ENCODE measurements around the gene FNBP1L. TPM values are rescaled to one million over a fixed set of nuclear protein-coding genes. Genes with fewer than 3 reads are reported as not detected.
"Not testable (repeated sequence)": the region's sequence is repeated elsewhere in the genome, so short reads cannot be mapped to it uniquely, and the experiment has no call there.

The FNBP1L gene
- total RNA-seq, 1 donor from 2014 or later, result 83.0 TPM

GRCh38 chr1:93442008-93442666 is 5.8 kb upstream of the FNBP1L start:
- no peak for DNase-seq (ENCODE audit: extremely low read depth, low read depth, low spot score)

- DNase-seq (ENCODE audit: extremely low read depth, low read depth, low spot score), result no peak
Observed at GRCh38 chr1:93442741-93443140, 5.2 kb upstream of the FNBP1L start.

GRCh38 chr1:93443454-93443853 is 4.5 kb upstream of the FNBP1L start:
- no peak for DNase-seq (ENCODE audit: extremely low read depth, low read depth, low spot score)

GRCh38 chr1:93446837-93447451 is 974 bp upstream of the FNBP1L start:
- no peak for DNase-seq (ENCODE audit: extremely low read depth, low read depth, low spot score)

- DNase-seq (ENCODE audit: extremely low read depth, low read depth, low spot score), result no peak
Observed at GRCh38 chr1:93448292-93448982, 519 bp downstream of the FNBP1L start.

- no peak for DNase-seq (ENCODE audit: extremely low read depth, low read depth, low spot score)
Observed at GRCh38 chr1:93448983-93449804, 1.3 kb downstream of the FNBP1L start.

- DNase-seq (ENCODE audit: extremely low read depth, low read depth, low spot score), result no peak
Observed at GRCh38 chr1:93450321-93450720, 2.4 kb downstream of the FNBP1L start.

GRCh38 chr1:93453911-93454310 is 6.0 kb downstream of the FNBP1L start:
- no peak for DNase-seq (ENCODE audit: extremely low read depth, low read depth, low spot score)

GRCh38 chr1:93459126-93459525 is 11.2 kb downstream of the FNBP1L start:
- no peak for DNase-seq (ENCODE audit: extremely low read depth, low read depth, low spot score)

- DNase-seq (ENCODE audit: extremely low read depth, low read depth, low spot score), result no peak
Observed at GRCh38 chr1:93461236-93461635, 13.3 kb downstream of the FNBP1L start.

GRCh38 chr1:93463960-93464359 is 16.0 kb downstream of the FNBP1L start:
- DNase-seq (ENCODE audit: extremely low read depth, low read depth, low spot score), result no peak

- not testable (repeated sequence) for DNase-seq (ENCODE audit: extremely low read depth, low read depth, low spot score)
Observed at GRCh38 chr1:93465371-93466082, 17.6 kb downstream of the FNBP1L start.

- no peak for DNase-seq (ENCODE audit: extremely low read depth, low read depth, low spot score)
Observed at GRCh38 chr1:93467606-93468005, 19.7 kb downstream of the FNBP1L start.

- DNase-seq (ENCODE audit: extremely low read depth, low read depth, low spot score), result no peak
Observed at GRCh38 chr1:93468662-93469061, 20.7 kb downstream of the FNBP1L start.

- not testable (repeated sequence) for DNase-seq (ENCODE audit: extremely low read depth, low read depth, low spot score)
Observed at GRCh38 chr1:93469223-93469622, 21.3 kb downstream of the FNBP1L start.

- DNase-seq (ENCODE audit: extremely low read depth, low read depth, low spot score), result no peak
Observed at GRCh38 chr1:93471284-93471683, 23.4 kb downstream of the FNBP1L start.

- DNase-seq (ENCODE audit: extremely low read depth, low read depth, low spot score), result no peak
Observed at GRCh38 chr1:93471911-93472310, 24.0 kb downstream of the FNBP1L start.

- DNase-seq (ENCODE audit: extremely low read depth, low read depth, low spot score), result no peak
Observed at GRCh38 chr1:93474321-93474720, 26.4 kb downstream of the FNBP1L start.

- no peak for DNase-seq (ENCODE audit: extremely low read depth, low read depth, low spot score)
Observed at GRCh38 chr1:93475681-93476080, 27.8 kb downstream of the FNBP1L start.

- DNase-seq (ENCODE audit: extremely low read depth, low read depth, low spot score), result not testable (repeated sequence)
Observed at GRCh38 chr1:93479133-93479745, 31.3 kb downstream of the FNBP1L start.

Data from glomerular endothelial cell (primary cell).